Epithelial cell of proximal tubule (primary cell): ENCODE results near the gene DYRK4. TPM values are rescaled to one million over a fixed set of nuclear protein-coding genes. Genes with fewer than 3 reads are reported as not detected.
A peak's percentile ranks its signal among the peaks of the same experiment; 100 is the strongest.

Source experiments
- DNase-seq: peaks from one replicate; pipeline ENCODE4 v3.0.0-alpha.2; 2011; ENCODE audit warnings: low read depth
- H3K4me3 ChIP-seq: 2 replicates; pipeline ENCODE4 v1.5.1; 2011; ENCODE audit warnings: low read depth, mild to moderate bottlenecking, low read length
- total RNA-seq: library from RNA; depleted of rRNA; stranded (reverse); fragments of >200 nt; gene quantifications from 2 replicates; pipeline ENCODE4 v1.2.3, GENCODE V29; 2015
- TF ChIP-seq, protein P1 (sequence below): conservative IDR thresholded peaks from 2 replicates; pipeline ENCODE4 v1.5.1; 2012; ENCODE audit warnings: low read depth, mild to moderate bottlenecking, low read length

DYRK4 gene
- total RNA-seq, 1 donor from 2014 or later, result 38.9 TPM

DNA sequence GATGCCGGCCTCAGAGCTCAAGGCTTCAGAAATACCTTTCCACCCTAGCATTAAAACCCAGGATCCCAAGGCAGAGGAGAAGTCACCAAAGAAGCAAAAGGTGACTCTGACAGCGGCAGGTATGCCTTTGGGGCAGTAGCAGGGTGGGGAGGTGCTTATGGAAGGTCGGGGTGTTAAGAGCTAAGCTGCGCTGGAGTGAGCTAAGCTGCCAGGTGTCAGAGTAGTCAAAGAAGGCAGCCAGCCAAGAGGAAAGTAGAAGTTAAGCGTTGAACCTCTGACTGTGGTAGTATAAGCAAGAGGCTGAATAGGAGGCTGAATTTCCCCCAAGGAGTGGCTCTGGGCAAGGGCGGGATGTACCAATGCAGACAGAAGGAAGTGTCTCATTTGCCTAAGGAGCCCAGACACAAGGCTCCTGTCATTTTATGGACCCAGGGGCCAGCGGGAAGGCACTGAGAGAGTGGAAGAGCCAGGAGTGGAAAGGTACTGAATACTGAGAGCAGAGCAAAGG, 29.2 kb downstream of the DYRK4 start:
- TF ChIP-seq, protein P1, sequence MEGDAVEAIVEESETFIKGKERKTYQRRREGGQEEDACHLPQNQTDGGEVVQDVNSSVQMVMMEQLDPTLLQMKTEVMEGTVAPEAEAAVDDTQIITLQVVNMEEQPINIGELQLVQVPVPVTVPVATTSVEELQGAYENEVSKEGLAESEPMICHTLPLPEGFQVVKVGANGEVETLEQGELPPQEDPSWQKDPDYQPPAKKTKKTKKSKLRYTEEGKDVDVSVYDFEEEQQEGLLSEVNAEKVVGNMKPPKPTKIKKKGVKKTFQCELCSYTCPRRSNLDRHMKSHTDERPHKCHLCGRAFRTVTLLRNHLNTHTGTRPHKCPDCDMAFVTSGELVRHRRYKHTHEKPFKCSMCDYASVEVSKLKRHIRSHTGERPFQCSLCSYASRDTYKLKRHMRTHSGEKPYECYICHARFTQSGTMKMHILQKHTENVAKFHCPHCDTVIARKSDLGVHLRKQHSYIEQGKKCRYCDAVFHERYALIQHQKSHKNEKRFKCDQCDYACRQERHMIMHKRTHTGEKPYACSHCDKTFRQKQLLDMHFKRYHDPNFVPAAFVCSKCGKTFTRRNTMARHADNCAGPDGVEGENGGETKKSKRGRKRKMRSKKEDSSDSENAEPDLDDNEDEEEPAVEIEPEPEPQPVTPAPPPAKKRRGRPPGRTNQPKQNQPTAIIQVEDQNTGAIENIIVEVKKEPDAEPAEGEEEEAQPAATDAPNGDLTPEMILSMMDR, result no peak
- H3K4me3 ChIP-seq, result no peak overlapping the region
- no peak for DNase-seq

DNA sequence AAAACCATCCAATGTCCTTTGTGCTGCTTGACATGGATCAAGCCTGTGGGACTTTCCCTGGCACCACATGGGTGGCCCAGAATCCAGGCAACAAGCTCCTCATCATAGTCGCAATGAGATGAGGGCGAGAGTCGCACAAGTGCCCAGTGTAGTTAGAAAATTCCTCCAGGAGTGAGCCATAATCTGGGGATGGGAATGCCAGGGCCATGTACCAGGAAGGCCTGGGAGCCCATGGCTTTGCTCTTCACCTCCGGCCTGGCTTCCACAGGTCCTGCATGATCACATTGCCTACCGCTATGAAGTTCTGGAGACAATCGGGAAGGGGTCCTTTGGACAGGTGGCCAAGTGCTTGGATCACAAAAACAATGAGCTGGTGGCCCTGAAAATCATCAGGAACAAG, 33.9 kb downstream of the DYRK4 start:
- H3K4me3 ChIP-seq, result no peak overlapping the region
- TF ChIP-seq, protein P1, result no peak
- no peak for DNase-seq

DNA sequence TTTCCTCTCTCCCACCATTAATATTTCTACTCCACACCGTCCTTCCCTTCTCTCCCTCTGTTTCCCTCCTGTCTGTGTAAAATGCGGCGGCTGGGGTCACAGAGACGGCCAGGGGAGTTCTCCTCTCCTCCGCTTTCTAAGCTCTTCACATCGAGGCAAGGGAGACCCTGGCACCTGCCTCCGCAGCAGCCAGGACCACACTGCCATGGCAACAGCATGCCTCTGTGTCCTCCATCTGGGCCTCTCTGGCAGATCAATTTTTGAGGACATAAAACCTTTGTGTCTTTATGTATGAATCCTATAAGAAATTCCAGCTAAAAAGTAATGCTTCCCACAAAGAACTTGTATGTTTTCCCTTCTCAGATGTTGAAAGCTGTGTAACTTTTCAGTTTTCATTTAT, 41.4 kb downstream of the DYRK4 start:
- DNase-seq, result no peak
- TF ChIP-seq, protein P1, result no peak
- H3K4me3 ChIP-seq, result no peak overlapping the region

GRCh38 chr12:4603946-4604345, 41.9 kb downstream of the DYRK4 start:
- TF ChIP-seq, protein P1, result no peak
- H3K4me3 ChIP-seq, result no peak overlapping the region
- no peak for DNase-seq

DNA sequence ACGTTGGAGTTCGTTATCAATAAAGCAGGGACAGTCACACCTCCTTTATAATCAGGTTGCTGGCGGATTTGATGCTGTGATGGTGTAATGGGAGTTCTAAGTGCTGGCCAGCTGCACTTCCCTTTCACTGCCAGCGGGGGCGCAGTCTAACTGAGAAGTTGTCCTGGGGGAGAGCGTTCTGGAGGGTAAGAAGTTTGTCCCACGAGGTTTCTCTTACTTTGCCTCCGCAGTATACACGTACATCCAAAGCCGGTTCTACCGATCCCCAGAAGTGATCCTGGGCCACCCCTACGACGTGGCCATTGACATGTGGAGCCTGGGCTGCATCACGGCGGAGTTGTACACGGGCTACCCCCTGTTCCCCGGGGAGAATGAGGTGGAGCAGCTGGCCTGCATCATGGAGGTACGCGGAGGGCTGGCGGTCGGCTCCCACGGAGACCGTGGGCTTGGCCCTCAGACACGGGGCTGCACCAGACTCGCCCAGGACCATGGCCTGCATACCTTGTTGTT, 42.7 kb downstream of the DYRK4 start:
- peak; percentile 52 for DNase-seq
- TF ChIP-seq, protein P1, result peak; percentile 99
- peak overlapping the region; percentile 76 for H3K4me3 ChIP-seq

- TF ChIP-seq, protein P1, result no peak
- no peak for DNase-seq
- H3K4me3 ChIP-seq, result no peak overlapping the region
These were observed 45.0 kb downstream of the DYRK4 start for GRCh38 chr12:4607056-4607455.

DNA sequence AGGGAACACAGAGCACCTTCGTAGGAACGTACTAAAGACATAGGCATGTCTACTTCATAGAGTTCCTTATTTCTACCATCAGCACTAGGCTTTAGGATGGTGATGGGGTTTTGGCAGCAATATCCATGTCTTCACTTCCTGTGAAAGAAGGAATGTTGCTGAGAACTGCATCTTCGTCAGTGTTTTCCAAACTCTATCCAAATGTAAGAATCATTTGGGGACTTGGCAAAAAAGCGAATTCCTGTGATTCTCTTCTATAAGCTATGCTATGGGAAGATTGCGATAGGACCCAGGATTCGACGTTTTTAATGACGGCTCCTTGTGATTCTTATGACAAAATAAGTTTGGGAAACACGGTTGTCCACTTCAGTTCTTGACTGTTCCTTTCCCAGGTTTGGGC, 47.1 kb downstream of the DYRK4 start:
- H3K4me3 ChIP-seq, result no peak overlapping the region
- no peak for DNase-seq
- TF ChIP-seq, protein P1, result no peak
